Parathyroid adenoma (tissue), 2 donors: Measurements from ENCODE around the gene DIAPH3.

Source experiments
- H2AFZ ChIP-seq: fragments of 300-600 bp; sonication (generic); one replicate; pipeline ENCODE4 v1.7.0; 2017; ENCODE audit warnings: antibody characterized with exemption, mild to moderate bottlenecking
- H3K27ac ChIP-seq: fragments of 300-600 bp; sonication (generic); one replicate; pipeline ENCODE4 v1.7.0; 2017
- H3K27me3 ChIP-seq: fragments of 300-600 bp; sonication (generic); one replicate; pipeline ENCODE4 v1.7.0; 2017; ENCODE audit warnings: low read length; ENCODE audit not compliant: control insufficient read depth, insufficient read depth
- H3K36me3 ChIP-seq: fragments of 300-600 bp; sonication (generic); one replicate; pipeline ENCODE4 v1.7.0; 2017; ENCODE audit warnings: low read length; ENCODE audit not compliant: control insufficient read depth, insufficient read depth
- H3K4me1 ChIP-seq: fragments of 300-600 bp; sonication (generic); one replicate; pipeline ENCODE4 v1.7.0; 2017; ENCODE audit warnings: control low read depth
- H3K4me2 ChIP-seq: fragments of 300-600 bp; sonication (generic); one replicate; pipeline ENCODE4 v1.7.0; 2017; ENCODE audit warnings: low read length
- H3K4me3 ChIP-seq: fragments of 300-600 bp; sonication (generic); one replicate; pipeline ENCODE4 v1.7.0; 2017; ENCODE audit warnings: low read depth, low read length
- H3K79me2 ChIP-seq: fragments of 300-600 bp; sonication (generic); one replicate; pipeline ENCODE4 v1.7.0; 2017; ENCODE audit warnings: control low read depth
- H3K9ac ChIP-seq: fragments of 300-600 bp; sonication (generic); one replicate; pipeline ENCODE4 v1.7.0; 2017; ENCODE audit warnings: mild to moderate bottlenecking
- H3K9me3 ChIP-seq: fragments of 300-600 bp; sonication (generic); one replicate; pipeline ENCODE4 v1.7.0; 2017; ENCODE audit warnings: low read length; ENCODE audit not compliant: control insufficient read depth
- CTCF ChIP-seq: fragments of 300-600 bp; sonication (generic); IDR thresholded peaks from one replicate; pipeline ENCODE4 v1.7.0; 2017; ENCODE audit warnings: antibody characterized with exemption, mild to moderate bottlenecking
- donor health status: primary hyperparathyroidism.

Gene DIAPH3

GRCh38 chr13:59883885-59884284, 279.8 kb downstream of the DIAPH3 start:
- no peaks in the 10 kb centered on the region for H3K79me2 ChIP-seq
- no peaks in the 10 kb centered on the region for H3K4me1 ChIP-seq
- no peak overlapping the region for H3K27ac ChIP-seq
- H3K9ac ChIP-seq, result no peak overlapping the region
- no peaks in the 10 kb centered on the region for H3K27me3 ChIP-seq
- no peak overlapping the region for H3K4me2 ChIP-seq
- TF ChIP-seq CTCF, result no peak
- no peaks in the 10 kb centered on the region for H3K36me3 ChIP-seq
- no peaks in the 10 kb centered on the region for H3K9me3 ChIP-seq
- no peak overlapping the region for H2AFZ ChIP-seq
- H3K4me3 ChIP-seq, result no peak overlapping the region

GRCh38 chr13:59880468-59880867, 283.3 kb downstream of the DIAPH3 start:
- Histone ChIP-seq H3K4me3 (no peak overlapping the region), H3K4me2 (no peak overlapping the region), H3K36me3 (no peaks in the 10 kb centered on the region), H2AFZ (no peak overlapping the region), H3K27ac (no peak overlapping the region), H3K9ac (no peak overlapping the region), H3K79me2 (no peaks in the 10 kb centered on the region), H3K9me3 (no peaks in the 10 kb centered on the region), H3K4me1 (no peaks in the 10 kb centered on the region), H3K27me3 (no peaks in the 10 kb centered on the region)
- TF ChIP-seq CTCF, result no peak

GRCh38 chr13:59879281-59879680, 284.4 kb downstream of the DIAPH3 start:
- Histone ChIP-seq H3K79me2 (no peaks in the 10 kb centered on the region), H3K27me3 (no peaks in the 10 kb centered on the region), H3K9ac (no peak overlapping the region), H3K4me1 (no peaks in the 10 kb centered on the region), H3K36me3 (no peaks in the 10 kb centered on the region), H3K27ac (no peak overlapping the region), H2AFZ (no peak overlapping the region), H3K9me3 (no peaks in the 10 kb centered on the region), H3K4me2 (no peak overlapping the region), H3K4me3 (no peak overlapping the region)
- TF ChIP-seq CTCF, result no peak

GRCh38 chr13:59877933-59878332, 285.8 kb downstream of the DIAPH3 start:
- no peak overlapping the region for H3K4me2 ChIP-seq
- no peaks in the 10 kb centered on the region for H3K27me3 ChIP-seq
- H3K9ac ChIP-seq, result no peak overlapping the region
- H3K9me3 ChIP-seq, result no peaks in the 10 kb centered on the region
- no peak overlapping the region for H3K4me3 ChIP-seq
- H3K79me2 ChIP-seq, result no peaks in the 10 kb centered on the region
- no peaks in the 10 kb centered on the region for H3K36me3 ChIP-seq
- no peaks in the 10 kb centered on the region for H3K4me1 ChIP-seq
- H2AFZ ChIP-seq, result no peak overlapping the region
- no peak overlapping the region for H3K27ac ChIP-seq
- no peak for TF ChIP-seq CTCF

- Histone ChIP-seq H3K4me2 (no peak overlapping the region), H3K79me2 (no peaks in the 10 kb centered on the region), H3K27ac (no peak overlapping the region), H3K36me3 (no peaks in the 10 kb centered on the region), H3K4me3 (no peak overlapping the region), H3K4me1 (no peaks in the 10 kb centered on the region), H3K9me3 (no peaks in the 10 kb centered on the region), H2AFZ (no peak overlapping the region), H3K9ac (no peak overlapping the region), H3K27me3 (no peaks in the 10 kb centered on the region)
- no peak for TF ChIP-seq CTCF
Observed at GRCh38 chr13:59874973-59875372, 288.8 kb downstream of the DIAPH3 start.
